HepG2 (cell line): ENCODE measurements around the gene CFH. TPM values are rescaled to one million over a fixed set of nuclear protein-coding genes. Genes with fewer than 3 reads are reported as not detected.

Experiments
- DBP ChIP-seq: sonication (generic); formaldehyde crosslinking; IDR thresholded peaks from 2 replicates; pipeline ENCODE4 v1.4.0; 2020; ENCODE audit warnings: missing genetic modification reagents; ENCODE audit errors: not compliant biosample characterization
- GATA4 ChIP-seq: sonication (generic); IDR thresholded peaks from 2 replicates; pipeline ENCODE4 v1.6.1; 2016; ENCODE audit warnings: antibody characterized with exemption, low read depth, borderline replicate concordance
- GATAD1 ChIP-seq: IDR thresholded peaks from 2 replicates; pipeline ENCODE4 v1.6.1; 2016; ENCODE audit warnings: missing genetic modification reagents, missing compliant biosample characterization
- KAT2B ChIP-seq: fragments of 150-350 bp; IDR thresholded peaks from 2 replicates; pipeline ENCODE4 v1.6.1; 2014; ENCODE audit warnings: low read depth, low read length, borderline replicate concordance
- PAXIP1 ChIP-seq: sonication (generic); formaldehyde crosslinking; conservative IDR thresholded peaks from 2 replicates; pipeline ENCODE4 v1.4.0; 2020; ENCODE audit warnings: mild to moderate bottlenecking, missing genetic modification reagents, moderate library complexity
- PBX2 ChIP-seq: IDR thresholded peaks from 2 replicates; pipeline ENCODE4 v1.6.1; 2016; ENCODE audit warnings: control low read depth
- PCBP1 ChIP-seq: fragments of 200-400 bp; formaldehyde crosslinking; IDR thresholded peaks from 2 replicates; pipeline ENCODE4 v1.6.1; 2017; ENCODE audit warnings: mild to moderate bottlenecking, low read depth, low read length, borderline replicate concordance
- RFX1 ChIP-seq: fragments of 450-650 bp; IDR thresholded peaks from 2 replicates; pipeline ENCODE4 v1.6.1; 2017
- SRSF4 ChIP-seq: fragments of 200-400 bp; formaldehyde crosslinking; IDR thresholded peaks from one replicate; pipeline ENCODE4 v1.6.1; 2018; ENCODE audit warnings: mild to moderate bottlenecking, low read depth, low read length, moderate library complexity; ENCODE audit not compliant: poor library complexity, severe bottlenecking
- ZNF24 ChIP-seq: fragments of 450-650 bp; IDR thresholded peaks from 2 replicates; pipeline ENCODE4 v1.6.1; 2017; ENCODE audit warnings: antibody characterized with exemption, mild to moderate bottlenecking
- ZNF382 ChIP-seq: sonication (generic); formaldehyde crosslinking; IDR thresholded peaks from 2 replicates; pipeline ENCODE4 v1.5.0; 2020; ENCODE audit warnings: missing genetic modification reagents, mild to moderate bottlenecking, borderline replicate concordance
- ZNF546 ChIP-seq: sonication (generic); formaldehyde crosslinking; conservative IDR thresholded peaks from 2 replicates; pipeline ENCODE4 v1.8.1; 2023; ENCODE audit warnings: mild to moderate bottlenecking, missing genetic modification reagents
- ZNF614 ChIP-seq: IDR thresholded peaks from 2 replicates; pipeline ENCODE4 v1.6.1; 2018; ENCODE audit warnings: missing biosample characterization, missing genetic modification reagents, inconsistent platforms, borderline replicate concordance
- ZNF713 ChIP-seq: sonication (generic); formaldehyde crosslinking; IDR thresholded peaks from 2 replicates; pipeline ENCODE4 v1.4.0; 2020; ENCODE audit warnings: mild to moderate bottlenecking, missing genetic modification reagents
- polyA plus RNA-seq, 8 experiments: library from polyadenylated mRNA; depleted of rRNA in 3 of 8; stranded (reverse) in 7 of 8; unstranded in 1 of 8; fragments of >200 nt; fragmentation: Illumina TruSeq in 4 of 8; extraction: Trizol in 4 of 8; gene quantifications; 2 replicates each; pipeline versions ENCODE4 v1.2.1 to v1.2.3, GENCODE V29; 2011 to 2016; ENCODE audit warnings: low read depth in 4 of 8, missing spikeins in 1 of 8, mixed read lengths in 1 of 8; ENCODE audit not compliant: insufficient read depth in 1 of 8
- total RNA-seq, 5 experiments: library from RNA; depleted of rRNA; stranded (reverse); fragments of >200 nt; fragmentation: Illumina TruSeq; extraction: Trizol; gene quantifications; 2 replicates each; pipeline ENCODE4 v1.2.3, GENCODE V29; 2016; ENCODE audit warnings: low read depth in 1 of 5
- TF ChIP-seq, protein P1 (sequence below): sonication (generic); formaldehyde crosslinking; IDR thresholded peaks from 2 replicates; pipeline ENCODE4 v1.9.0; 2021; ENCODE audit warnings: missing genetic modification reagents, borderline replicate concordance
- TF ChIP-seq, protein P2 (sequence below): sonication (generic); formaldehyde crosslinking; IDR thresholded peaks from 2 replicates; pipeline ENCODE4 v1.9.0; 2022; ENCODE audit warnings: low read depth, missing genetic modification reagents

CFH gene
- total and polyA plus RNA-seq, 2 of the 13 experiments (the other 11 are each of a cell fraction or from before 2014, with no cell fraction given) = not detected

DNA sequence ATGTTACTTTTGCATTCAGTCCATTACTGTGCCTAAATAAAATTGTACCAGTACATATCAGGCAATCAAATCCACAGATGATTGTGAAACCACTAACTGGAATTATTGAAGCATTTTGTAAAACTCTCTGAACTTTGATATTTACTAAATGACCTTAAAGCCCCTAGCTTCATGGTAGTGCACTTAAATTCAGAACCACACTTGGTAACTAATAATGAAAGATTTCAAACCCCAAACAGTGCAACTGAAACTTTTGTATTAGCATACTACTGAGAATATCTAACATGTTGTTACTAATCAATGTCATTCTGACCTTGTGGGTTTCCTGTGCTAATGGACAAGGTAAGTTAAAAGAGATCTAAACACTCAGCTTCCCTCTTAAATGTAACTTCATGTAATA lies 122.8 kb downstream of the CFH start, which contains the start of gene CFHR3 (continued):
- no peak for TF ChIP-seq PAXIP1 (CRISPR knock-in tag)
- no peak for TF ChIP-seq DBP
- TF ChIP-seq GATAD1 (CRISPR knock-in tag) = no peak
- TF ChIP-seq, protein P1, sequence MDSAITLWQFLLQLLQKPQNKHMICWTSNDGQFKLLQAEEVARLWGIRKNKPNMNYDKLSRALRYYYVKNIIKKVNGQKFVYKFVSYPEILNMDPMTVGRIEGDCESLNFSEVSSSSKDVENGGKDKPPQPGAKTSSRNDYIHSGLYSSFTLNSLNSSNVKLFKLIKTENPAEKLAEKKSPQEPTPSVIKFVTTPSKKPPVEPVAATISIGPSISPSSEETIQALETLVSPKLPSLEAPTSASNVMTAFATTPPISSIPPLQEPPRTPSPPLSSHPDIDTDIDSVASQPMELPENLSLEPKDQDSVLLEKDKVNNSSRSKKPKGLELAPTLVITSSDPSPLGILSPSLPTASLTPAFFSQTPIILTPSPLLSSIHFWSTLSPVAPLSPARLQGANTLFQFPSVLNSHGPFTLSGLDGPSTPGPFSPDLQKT (CRISPR knock-in tag) = no peak
- no peak for TF ChIP-seq KAT2B
- TF ChIP-seq ZNF546 (CRISPR knock-in tag) = no peak
- no peak for TF ChIP-seq PBX2 (CRISPR knock-in tag)
- TF ChIP-seq ZNF382 (CRISPR knock-in tag) = no peak
- no peak for TF ChIP-seq ZNF614 (CRISPR knock-in tag)
- TF ChIP-seq PCBP1 = no peak
- no peak for TF ChIP-seq GATA4
- no peak for TF ChIP-seq SRSF4
- no peak for TF ChIP-seq ZNF24
- no peak for TF ChIP-seq ZNF713
- TF ChIP-seq RFX1 = no peak
- TF ChIP-seq, protein P2, sequence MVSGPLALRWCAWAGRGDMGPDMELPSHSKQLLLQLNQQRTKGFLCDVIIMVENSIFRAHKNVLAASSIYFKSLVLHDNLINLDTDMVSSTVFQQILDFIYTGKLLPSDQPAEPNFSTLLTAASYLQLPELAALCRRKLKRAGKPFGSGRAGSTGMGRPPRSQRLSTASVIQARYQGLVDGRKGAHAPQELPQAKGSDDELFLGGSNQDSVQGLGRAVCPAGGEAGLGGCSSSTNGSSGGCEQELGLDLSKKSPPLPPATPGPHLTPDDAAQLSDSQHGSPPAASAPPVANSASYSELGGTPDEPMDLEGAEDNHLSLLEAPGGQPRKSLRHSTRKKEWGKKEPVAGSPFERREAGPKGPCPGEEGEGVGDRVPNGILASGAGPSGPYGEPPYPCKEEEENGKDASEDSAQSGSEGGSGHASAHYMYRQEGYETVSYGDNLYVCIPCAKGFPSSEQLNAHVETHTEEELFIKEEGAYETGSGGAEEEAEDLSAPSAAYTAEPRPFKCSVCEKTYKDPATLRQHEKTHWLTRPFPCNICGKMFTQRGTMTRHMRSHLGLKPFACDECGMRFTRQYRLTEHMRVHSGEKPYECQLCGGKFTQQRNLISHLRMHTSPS (CRISPR knock-in tag) = no peak
